Activated CD4-positive, alpha-beta T cell treated with anti-CD3 and anti-CD28 coated beads, Interleukin-2, amount 50 U/mL, for 16 hours (primary cell): ENCODE results near the gene ATP10D.

Experiments used
- DNase-seq: peaks from one replicate; pipeline ENCODE4 v3.0.0-alpha.2; 2020

The ATP10D gene

DNA sequence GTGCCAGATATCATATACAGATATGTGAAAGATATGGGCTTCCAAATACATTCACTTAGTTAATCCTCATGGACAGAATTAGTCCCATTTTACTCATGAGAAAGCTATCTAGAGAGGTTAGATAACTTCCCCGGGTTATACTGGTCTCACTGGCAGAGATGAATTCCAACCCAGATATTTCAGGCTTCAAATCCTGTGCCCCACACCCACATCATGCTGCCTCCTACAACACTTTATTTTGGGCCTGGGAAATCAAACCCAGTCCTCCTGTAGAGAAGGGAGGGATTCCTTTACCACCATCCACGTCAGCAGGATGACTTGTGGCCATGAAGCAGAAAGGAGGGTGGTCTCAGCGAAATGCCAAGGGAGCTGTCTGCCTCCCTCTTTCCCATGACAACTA, 113.8 kb downstream of the ATP10D start:
- no peak for DNase-seq

DNA sequence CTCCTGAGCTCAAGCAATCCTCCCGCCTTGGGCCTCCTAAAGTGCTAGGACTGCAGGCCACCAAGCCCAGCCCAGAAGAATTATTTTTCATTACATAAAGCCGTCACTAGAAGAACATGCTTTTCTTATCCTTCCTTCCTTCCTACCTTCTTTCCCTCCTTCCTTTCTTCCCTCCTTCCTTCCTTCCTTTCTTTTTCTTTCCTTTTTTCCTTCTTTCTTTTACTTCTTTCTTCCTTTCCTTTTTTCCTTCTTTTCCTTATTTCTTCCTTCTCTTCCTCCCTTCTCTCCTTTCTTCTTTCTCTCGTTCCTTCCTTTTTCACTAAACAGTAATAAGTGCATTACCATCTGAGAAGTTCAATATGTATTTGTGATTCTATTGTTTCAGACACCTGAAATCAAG, 121.4 kb downstream of the ATP10D start:
- no peak for DNase-seq

GRCh38 chr4:47612116-47613023, 127.3 kb downstream of the ATP10D start:
- DNase-seq: no peak

- DNase-seq: no peak
These were observed 130.3 kb downstream of the ATP10D start for GRCh38 chr4:47615385-47615784.

DNA sequence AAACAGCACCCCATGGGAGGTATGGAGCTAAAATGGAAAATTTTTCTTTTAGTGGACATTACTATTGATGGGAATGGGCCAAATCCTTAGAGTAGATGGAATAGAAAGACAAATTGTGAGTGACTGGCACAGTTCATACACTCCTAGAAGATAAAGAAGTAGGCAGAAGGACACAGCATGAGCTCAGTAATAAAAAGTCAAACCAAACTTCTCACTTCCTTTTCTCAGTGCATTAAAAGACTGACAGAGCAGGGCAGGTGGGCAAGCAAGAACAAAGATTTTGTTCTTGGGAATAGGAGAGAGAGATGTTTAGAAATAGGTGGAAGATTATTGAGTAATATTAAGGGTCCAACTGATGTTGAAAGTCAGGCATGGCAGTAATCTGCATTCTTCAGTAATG, 132.5 kb downstream of the ATP10D start:
- no peak for DNase-seq

DNA sequence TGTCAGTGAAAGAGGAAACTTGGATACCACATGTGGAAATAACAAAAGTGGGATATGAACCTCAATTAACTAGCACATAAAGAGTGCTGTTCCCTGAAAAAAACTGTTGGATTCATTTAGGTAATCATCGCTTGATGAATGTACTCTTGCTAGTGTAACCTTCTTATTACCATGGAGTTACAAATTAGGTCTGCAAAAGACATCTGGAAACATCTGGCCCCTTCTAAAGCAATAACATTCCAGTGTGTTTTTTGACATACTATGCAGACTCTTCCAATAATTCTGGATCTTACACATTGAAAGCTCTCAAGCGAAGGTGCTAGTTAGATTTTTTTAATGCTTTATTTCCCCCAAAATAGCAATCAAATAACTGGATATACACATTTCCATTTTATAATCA, 134.6 kb downstream of the ATP10D start:
- no peak for DNase-seq

DNA sequence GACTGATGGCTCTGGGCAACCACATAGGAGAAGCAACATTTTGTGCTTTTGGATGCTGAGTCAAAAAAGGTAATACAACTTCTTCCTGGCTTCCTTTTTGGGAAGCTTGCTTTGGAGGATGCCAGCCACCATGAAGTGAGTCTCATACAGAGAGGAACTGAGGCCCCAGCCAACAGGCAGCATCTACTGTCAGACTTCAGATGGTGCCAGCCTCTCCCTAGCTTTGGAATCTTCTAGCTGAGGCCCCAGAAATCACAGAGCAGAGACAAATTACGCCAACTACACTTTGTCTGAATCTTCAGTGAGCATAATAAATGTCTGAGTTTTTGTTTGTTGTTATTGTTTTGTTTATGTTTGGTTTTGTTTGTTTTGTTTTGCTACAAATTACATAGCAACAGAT, 136.1 kb downstream of the ATP10D start:
- DNase-seq: no peak

GRCh38 chr4:47624031-47624441, 139.0 kb downstream of the ATP10D start:
- no peak for DNase-seq

DNA sequence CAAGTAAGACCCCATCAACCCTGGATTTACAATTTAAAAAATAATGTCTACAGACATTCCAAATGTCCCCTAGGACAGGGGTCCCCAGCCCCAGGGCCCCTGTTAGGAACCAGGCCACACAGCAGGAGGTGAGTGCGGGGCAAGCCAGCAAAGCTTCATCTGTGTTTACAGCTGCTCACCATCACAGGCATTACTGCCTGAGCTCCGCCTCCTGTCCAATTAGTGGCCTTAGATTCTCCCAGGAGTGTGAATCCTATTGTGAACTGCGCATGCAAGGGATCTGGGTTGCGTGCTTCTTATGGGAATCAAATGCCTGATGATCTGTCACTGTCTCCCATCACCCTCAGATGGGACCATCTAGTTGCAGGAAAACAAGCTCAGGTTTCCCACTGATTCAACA, 146.1 kb downstream of the ATP10D start:
- DNase-seq: no peak

GRCh38 chr4:47639531-47639930, 154.5 kb downstream of the ATP10D start:
- no peak for DNase-seq

GRCh38 chr4:47640911-47641310, 155.8 kb downstream of the ATP10D start:
- no peak for DNase-seq

GRCh38 chr4:47641755-47642154, 156.7 kb downstream of the ATP10D start:
- no peak for DNase-seq

DNA sequence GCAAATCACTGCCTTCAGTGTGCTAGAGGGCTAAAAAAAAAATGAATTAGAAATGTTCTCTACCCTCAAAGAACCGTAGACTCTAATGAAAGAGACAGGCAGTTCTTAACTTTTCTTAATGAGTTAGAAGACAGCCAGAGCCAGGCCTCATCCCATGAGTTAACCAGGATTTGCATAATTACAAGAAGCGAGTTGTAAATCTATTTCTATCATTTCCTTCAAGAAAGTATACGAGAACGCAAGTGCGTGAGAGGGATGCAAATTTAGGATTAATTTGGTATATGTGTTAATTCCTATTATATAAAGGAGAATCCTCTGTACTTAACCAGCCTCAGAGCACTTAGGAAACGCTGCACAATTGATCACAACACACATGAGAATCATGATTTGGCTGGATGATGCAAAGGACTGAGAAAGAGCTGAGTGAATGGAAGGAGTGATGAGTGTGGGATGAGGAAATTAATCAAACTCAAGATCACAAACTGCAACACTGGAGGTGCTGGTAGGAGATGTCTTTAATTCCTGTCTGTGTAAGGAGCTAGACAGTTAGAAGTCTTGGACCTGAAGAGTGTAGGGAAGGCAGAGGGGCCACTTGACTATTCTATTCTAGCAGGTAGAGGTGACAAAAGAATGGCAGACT, 157.2 kb downstream of the ATP10D start:
- DNase-seq: no peak
